Endothelial cell of umbilical vein (primary cell): Measurements from ENCODE around the gene RIMS4. TPM values are rescaled to one million over a fixed set of nuclear protein-coding genes. Genes with fewer than 3 reads are reported as not detected.

Experiments
- BruUV-seq: library from RNA; stranded (reverse); fragments of 400-500 nt; replicated peaks from 2 replicates; lab custom pipeline; 2021; lab: Mats Ljungman, UMichigan
- CTCF ChIA-PET: fragments of 300-600, 350-600 bp; sonication (Branson Sonifier 250); formaldehyde crosslinking; loops from one replicate; lab custom pipeline; 2021; ENCODE audit warnings: antibody characterized with exemption, inconsistent platforms; lab: Charles Lee
- POLR2A ChIA-PET: fragments of 300-600, 350-600 bp; sonication (Branson Sonifier 250); formaldehyde crosslinking; loops from one replicate; lab custom pipeline; 2021; ENCODE audit warnings: antibody characterized with exemption, inconsistent platforms; lab: Charles Lee
- DNase-seq: peaks from one replicate; pipeline ENCODE4 v3.0.0-alpha.2; 2011; ENCODE audit warnings: low read depth, low spot score
- FAIRE-seq: peaks from 2 replicates; lab custom pipeline; 2011; peaks lifted over from hg19 to GRCh38; lab: Jason Lieb, UNC
- H2AFZ ChIP-seq: 2 replicates; pipeline ENCODE4 v1.6.0; 2012; ENCODE audit warnings: low read depth, low read length, control low read depth, inconsistent platforms
- H3K27ac ChIP-seq: 2 replicates; pipeline ENCODE4 v1.5.1; 2011; ENCODE audit warnings: low read depth, mild to moderate bottlenecking, control low read depth, low read length, moderate library complexity; ENCODE audit not compliant: insufficient read depth
- H3K27me3 ChIP-seq, 2 experiments: 2 replicates each; pipeline versions ENCODE4 v1.6.0 to v1.6.1; 2011; ENCODE audit warnings: low read length in 2 of 2, mixed read lengths in 1 of 2; ENCODE audit not compliant: control insufficient read depth in 2 of 2, insufficient read depth in 2 of 2
- H3K36me3 ChIP-seq, 2 experiments: 2 replicates in 1 of 2; 3 replicates in 1 of 2; pipeline ENCODE4 v1.5.1; 2011; ENCODE audit warnings: low read length in 2 of 2, mild to moderate bottlenecking in 1 of 2, moderate library complexity in 1 of 2; ENCODE audit not compliant: control insufficient read depth in 2 of 2, insufficient read depth in 2 of 2; ENCODE audit errors: extremely low read depth in 1 of 2
- H3K4me1 ChIP-seq: 3 replicates; pipeline ENCODE4 v1.5.1; 2011; ENCODE audit warnings: mild to moderate bottlenecking, low read length; ENCODE audit not compliant: control insufficient read depth, insufficient read depth; ENCODE audit errors: extremely low read depth
- H3K4me2 ChIP-seq: 2 replicates; pipeline ENCODE4 v1.6.1; 2011; ENCODE audit warnings: low read length, control low read depth, mixed read lengths; ENCODE audit not compliant: insufficient read depth
- H3K4me3 ChIP-seq, 3 experiments: fragments of 200-600 bp in 1 of 3; sonication (generic), shearing (Covaris generic) in 1 of 3; replicated peaks in 1 of 3; 2 replicates each; pipeline ENCODE4 v1.5.1; 2011 to 2016; ENCODE audit warnings: control low read depth in 3 of 3, low read length in 3 of 3, mild to moderate bottlenecking in 2 of 3, inconsistent platforms in 1 of 3, low read depth in 1 of 3, moderate library complexity in 1 of 3; ENCODE audit not compliant: insufficient read depth in 1 of 3
- H3K79me2 ChIP-seq: 2 replicates; pipeline ENCODE4 v1.6.0; 2012; ENCODE audit warnings: low read length, inconsistent platforms; ENCODE audit not compliant: control insufficient read depth, insufficient read depth
- H3K9ac ChIP-seq: replicated peaks from 2 replicates; pipeline ENCODE3; 2011; ENCODE audit warnings: low read length, control low read depth; ENCODE audit not compliant: insufficient read depth; ENCODE audit errors: extremely low read depth
- H3K9me1 ChIP-seq: replicated peaks from 3 replicates; pipeline ENCODE4 v1.6.0; 2011; ENCODE audit warnings: mild to moderate bottlenecking, low read length; ENCODE audit not compliant: control insufficient read depth, insufficient read depth; ENCODE audit errors: extremely low read depth
- H3K9me3 ChIP-seq: replicated peaks from 2 replicates; pipeline ENCODE4 v1.5.1; 2012; ENCODE audit warnings: low read length, inconsistent platforms; ENCODE audit not compliant: control insufficient read depth, insufficient read depth
- H4K20me1 ChIP-seq: replicated peaks from 2 replicates; pipeline ENCODE3; 2011; ENCODE audit warnings: mild to moderate bottlenecking, low read length; ENCODE audit not compliant: control insufficient read depth, insufficient read depth; ENCODE audit errors: extremely low read depth
- EZH2 ChIP-seq: IDR thresholded peaks from 2 replicates; pipeline ENCODE4 v1.6.1; 2012; ENCODE audit warnings: borderline replicate concordance, low read depth, mild to moderate bottlenecking, moderate library complexity, low read length, inconsistent platforms; ENCODE audit not compliant: severe bottlenecking
- FOS ChIP-seq: IDR thresholded peaks from 2 replicates; pipeline ENCODE4 v1.6.1; 2011; ENCODE audit warnings: mild to moderate bottlenecking, low read length, moderate library complexity, borderline replicate concordance; ENCODE audit not compliant: insufficient read depth
- GATA2 ChIP-seq: IDR thresholded peaks from 2 replicates; pipeline ENCODE4 v1.7.0; 2011; ENCODE audit warnings: low read depth, mild to moderate bottlenecking, moderate library complexity, mixed read lengths, low read length; ENCODE audit not compliant: insufficient read length, insufficient read depth
- JUN ChIP-seq: IDR thresholded peaks from 2 replicates; pipeline ENCODE4 v1.6.1; 2011; ENCODE audit warnings: borderline replicate concordance, low read depth; ENCODE audit not compliant: insufficient read length, insufficient read depth
- MYC ChIP-seq: IDR thresholded peaks from one replicate; pipeline ENCODE4 v1.6.1; 2011; ENCODE audit warnings: mild to moderate bottlenecking, low read depth, low read length
- POLR2A ChIP-seq: IDR thresholded peaks from 2 replicates; pipeline ENCODE4 v1.6.1; 2012; ENCODE audit warnings: low read depth, mild to moderate bottlenecking, control low read depth, low read length
- POLR2AphosphoS5 ChIP-seq: IDR thresholded peaks from 2 replicates; pipeline ENCODE4 v1.6.1; 2012; ENCODE audit warnings: low read depth, mild to moderate bottlenecking, control low read depth, low read length, moderate library complexity; ENCODE audit not compliant: insufficient read depth
- dilution Hi-C: fragments of 300-500 bp; cut with MboI; formaldehyde crosslinking; loops from one replicate; pipeline ENCODE4 v1.15.0; 2019; ENCODE audit warnings: low sequenced_read_pairs; ENCODE audit not compliant: extremely low pct_ligation_motif_present
- intact Hi-C: fragments of 100-400 bp; cut with micrococcal nuclease; formaldehyde crosslinking; loops from one replicate; pipeline ENCODE4 v1.10.0; 2022
- polyA plus RNA-seq, 4 experiments: library from polyadenylated mRNA; depleted of rRNA in 3 of 4; stranded (reverse) in 3 of 4; unstranded in 1 of 4; fragments of >200 nt; gene quantifications; 2 replicates each; pipeline versions ENCODE4 v1.2.1 to v1.2.3, GENCODE V29; 2011 to 2012; ENCODE audit warnings: missing spikeins in 1 of 4
- total RNA-seq: library from RNA; stranded (reverse); gene quantifications from 2 replicates; pipeline ENCODE4 v1.2.3, GENCODE V29; 2021
- TF ChIP-seq, protein P1 (sequence below), 2 donors: IDR thresholded peaks; 1 replicate in 1 of 2; 2 replicates in 1 of 2; pipeline ENCODE4 v1.5.1; 2011; ENCODE audit warnings: low read length in 2 of 2, mild to moderate bottlenecking in 2 of 2, moderate library complexity in 2 of 2, control low read depth in 1 of 2, inconsistent platforms in 1 of 2, low read depth in 1 of 2; ENCODE audit not compliant: insufficient read depth in 1 of 2; ENCODE audit errors: extremely low read depth in 1 of 2
- TF ChIP-seq, protein P2 (sequence below): IDR thresholded peaks from 2 replicates; pipeline ENCODE4 v1.6.1; 2011; ENCODE audit not compliant: insufficient read depth, insufficient read length

RIMS4 gene
- total and polyA plus RNA-seq, 2 donors (not counting 3 experiments of a cell fraction or from before 2014, with no cell fraction given), result not detected

DNA sequence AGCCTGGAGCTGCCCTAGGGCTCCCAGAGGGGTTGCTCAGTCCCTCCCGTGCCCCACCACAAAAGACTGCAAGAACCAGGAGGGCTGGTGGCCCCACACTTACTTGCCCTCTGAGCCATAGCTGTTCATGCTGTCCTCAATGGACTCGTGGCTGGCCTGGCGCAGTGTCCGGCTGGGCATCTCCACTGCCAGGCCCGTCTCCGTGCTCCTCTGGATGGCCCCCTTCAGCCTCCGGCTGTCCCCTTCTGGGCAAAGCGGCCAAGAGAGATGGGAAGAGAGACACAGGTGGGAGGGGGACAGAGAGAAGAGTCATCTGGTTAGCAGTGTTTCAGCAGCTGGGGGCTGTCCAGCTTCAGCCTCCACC, 39.2 kb downstream of the RIMS4 start:
- Histone ChIP-seq H4K20me1 (no peaks in the 10 kb centered on the region), H3K4me3 (no peak overlapping the region), H2AFZ (no peak overlapping the region), H3K27ac (no peak overlapping the region), H3K4me1 (no peaks in the 10 kb centered on the region), H3K36me3 (no peaks in the 10 kb centered on the region), H3K27me3 (no peaks in the 10 kb centered on the region), H3K9me1 (no peaks in the 10 kb centered on the region), H3K9me3 (no peaks in the 10 kb centered on the region), H3K9ac (no peak overlapping the region), H3K4me2 (no peak overlapping the region), H3K79me2 (no peaks in the 10 kb centered on the region)
- dilution Hi-C loops, result no loop called here
- no peak for TF ChIP-seq JUN
- TF ChIP-seq POLR2A, result no peak
- no peak for TF ChIP-seq GATA2
- TF ChIP-seq, protein P1, sequence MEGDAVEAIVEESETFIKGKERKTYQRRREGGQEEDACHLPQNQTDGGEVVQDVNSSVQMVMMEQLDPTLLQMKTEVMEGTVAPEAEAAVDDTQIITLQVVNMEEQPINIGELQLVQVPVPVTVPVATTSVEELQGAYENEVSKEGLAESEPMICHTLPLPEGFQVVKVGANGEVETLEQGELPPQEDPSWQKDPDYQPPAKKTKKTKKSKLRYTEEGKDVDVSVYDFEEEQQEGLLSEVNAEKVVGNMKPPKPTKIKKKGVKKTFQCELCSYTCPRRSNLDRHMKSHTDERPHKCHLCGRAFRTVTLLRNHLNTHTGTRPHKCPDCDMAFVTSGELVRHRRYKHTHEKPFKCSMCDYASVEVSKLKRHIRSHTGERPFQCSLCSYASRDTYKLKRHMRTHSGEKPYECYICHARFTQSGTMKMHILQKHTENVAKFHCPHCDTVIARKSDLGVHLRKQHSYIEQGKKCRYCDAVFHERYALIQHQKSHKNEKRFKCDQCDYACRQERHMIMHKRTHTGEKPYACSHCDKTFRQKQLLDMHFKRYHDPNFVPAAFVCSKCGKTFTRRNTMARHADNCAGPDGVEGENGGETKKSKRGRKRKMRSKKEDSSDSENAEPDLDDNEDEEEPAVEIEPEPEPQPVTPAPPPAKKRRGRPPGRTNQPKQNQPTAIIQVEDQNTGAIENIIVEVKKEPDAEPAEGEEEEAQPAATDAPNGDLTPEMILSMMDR (IDR thresholded peaks at IDR 0.05; ENCODE audit: extremely low read depth in 1 of 2, insufficient read depth in 1 of 2, low read depth in 1 of 2, low read length in 2 of 2), result no peak
- no peak for TF ChIP-seq POLR2AphosphoS5
- TF ChIP-seq, protein P2, sequence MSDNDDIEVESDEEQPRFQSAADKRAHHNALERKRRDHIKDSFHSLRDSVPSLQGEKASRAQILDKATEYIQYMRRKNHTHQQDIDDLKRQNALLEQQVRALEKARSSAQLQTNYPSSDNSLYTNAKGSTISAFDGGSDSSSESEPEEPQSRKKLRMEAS, result no peak
- no peak for TF ChIP-seq EZH2
- TF ChIP-seq FOS, result no peak
- TF ChIP-seq MYC, result no peak
- DNase-seq, result no peak
- intact Hi-C loops, result no loop called here
- ChIA-PET CTCF (interaction anchor here (1.5 kb wide), 1 partner anchor 13 kb away, joined by 3 read pairs; no protein-coding TSS in a partner anchor), POLR2A (no interaction called here)
- BruUV-seq, result no TSS peak
- no peak for FAIRE-seq
